ENCODE results near the gene GAMT. TPM values are rescaled to one million over a fixed set of nuclear protein-coding genes. Genes with fewer than 3 reads are reported as not detected.

GAMT gene
- total RNA-seq, 1 donor from 2014 or later = 33.9 TPM

DNA sequence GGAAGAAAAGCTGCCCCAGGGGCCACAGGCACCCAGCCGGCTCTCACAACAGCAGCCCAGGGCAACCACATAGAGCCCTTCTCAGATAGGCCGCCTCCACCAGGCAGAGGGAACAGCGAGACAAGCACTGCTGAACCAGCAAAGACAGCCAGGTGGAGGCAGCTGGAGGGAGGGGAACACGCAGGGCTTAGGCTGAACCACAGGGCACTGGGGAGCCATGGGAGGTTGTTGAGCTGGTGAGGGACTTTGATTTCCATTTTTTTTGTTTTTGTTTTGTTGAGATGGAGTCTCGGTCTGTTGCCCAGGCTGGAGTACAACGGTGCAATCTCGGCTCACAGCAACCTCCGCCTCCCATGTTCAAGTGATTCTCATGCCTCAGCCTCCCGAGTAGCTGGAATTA is 3.5 kb downstream of the GAMT start:
- Mint-ChIP-seq H3K27me3 (ENCODE audit: low read depth) (peaks cover 2% of the 10 kb centered on the region), H3K9me3 (no peaks in the 10 kb centered on the region), H3K27ac (no peak overlapping the region), H3K4me3 (ENCODE audit: low read depth) (no peak overlapping the region), H3K36me3 (ENCODE audit: low read depth) (no peaks in the 10 kb centered on the region), H3K4me1 (ENCODE audit: low read depth) (peaks cover 4% of the 10 kb centered on the region)
- DNase-seq (ENCODE audit: low spot score) = no peak
- intact Hi-C loops (cut with micrococcal nuclease) = no loop called here

DNA sequence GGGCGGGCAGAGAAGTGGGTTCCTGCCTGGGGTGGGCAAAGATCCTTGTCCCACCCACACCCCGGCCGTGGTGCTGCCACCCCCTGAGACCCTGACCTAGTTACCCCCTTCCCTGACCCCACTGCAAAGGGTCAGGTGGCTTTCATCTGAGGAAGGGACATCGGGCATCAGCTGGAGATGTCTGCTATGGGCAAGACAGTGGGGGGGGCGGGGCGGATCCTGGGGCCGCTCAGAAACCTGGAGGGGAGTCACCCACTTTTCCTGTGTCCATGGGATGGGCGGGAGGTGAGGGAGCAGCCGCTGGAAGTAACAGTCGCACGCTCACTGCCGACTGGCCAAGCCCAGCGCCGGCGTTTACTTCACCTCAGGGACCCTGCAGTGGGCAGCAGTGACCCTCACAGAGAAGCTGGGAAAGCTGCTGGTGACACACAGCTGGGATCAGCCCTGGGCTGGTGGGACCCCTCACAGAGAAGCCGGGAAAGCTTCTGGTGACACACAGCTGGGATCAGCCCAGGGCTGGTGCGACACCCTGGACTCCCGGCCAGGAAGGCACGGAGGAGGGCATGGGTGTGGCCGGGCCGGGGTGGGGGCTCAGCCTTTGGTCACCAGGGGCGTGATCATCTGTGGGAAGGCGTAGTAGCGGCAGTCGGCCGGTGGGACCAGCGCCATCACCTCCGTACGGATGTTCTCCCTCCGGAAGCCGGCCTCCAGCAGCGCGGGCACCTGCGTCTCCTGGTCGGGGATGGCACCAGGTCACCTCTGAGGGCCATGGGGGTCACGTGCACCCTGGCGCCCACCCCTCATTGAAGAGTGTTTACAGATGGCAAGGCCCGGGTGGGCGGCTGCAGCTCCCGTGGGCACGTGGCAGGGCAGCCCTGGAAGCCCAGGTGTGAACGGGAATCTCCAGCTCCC is 4.3 kb downstream of the GAMT start:
- H3K9me3 Mint-ChIP-seq = no peaks in the 10 kb centered on the region
- no peak overlapping the region for H3K27ac Mint-ChIP-seq
- H3K27me3 Mint-ChIP-seq (ENCODE audit: low read depth) = no peaks in the 10 kb centered on the region
- H3K36me3 Mint-ChIP-seq (ENCODE audit: low read depth) = peaks cover 5% of the 10 kb centered on the region
- no peaks in the 10 kb centered on the region for H3K4me1 Mint-ChIP-seq (ENCODE audit: low read depth)
- no peak overlapping the region for H3K4me3 Mint-ChIP-seq (ENCODE audit: low read depth)
- intact Hi-C loops (cut with micrococcal nuclease) = no loop called here
- DNase-seq (ENCODE audit: low spot score) = no peak

DNA sequence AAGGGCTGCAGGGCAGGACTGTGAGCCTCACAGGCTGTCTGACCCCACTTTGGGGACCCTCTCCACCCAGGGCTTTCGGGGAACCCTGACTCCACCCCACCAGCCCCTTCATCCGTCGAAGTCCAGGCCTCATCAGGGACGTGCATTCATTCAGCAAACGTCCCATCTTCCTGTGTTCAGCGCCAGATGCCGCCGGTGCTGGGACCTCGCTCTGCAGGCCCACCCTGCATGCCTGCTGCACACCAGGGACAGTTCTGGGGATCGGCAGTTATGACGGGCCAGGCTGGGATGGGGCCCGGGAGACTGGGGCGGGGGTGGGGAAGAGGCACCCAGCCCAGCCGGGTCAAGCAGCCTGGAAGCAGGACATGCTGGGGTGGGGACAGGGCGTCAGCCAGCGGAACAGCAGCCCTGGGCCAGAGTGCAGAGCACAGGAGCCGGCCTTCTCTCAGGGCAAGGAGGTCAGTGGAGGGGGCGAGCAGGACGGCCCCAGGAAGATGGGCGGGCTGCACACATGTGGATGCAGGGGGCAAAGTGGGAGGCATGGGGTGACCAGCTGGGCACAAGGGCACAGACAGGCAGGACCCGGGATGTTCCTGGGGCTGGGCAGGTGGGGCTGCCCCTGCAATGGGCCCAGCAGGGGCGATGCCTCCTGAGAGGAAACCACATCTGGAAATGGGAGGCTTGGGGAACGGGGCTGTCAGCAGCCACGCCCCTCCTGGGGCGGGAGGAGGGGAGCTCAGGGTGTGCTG is 5.1 kb downstream of the GAMT start:
- no peak for DNase-seq (ENCODE audit: low spot score)
- Mint-ChIP-seq H3K4me1 (ENCODE audit: low read depth) (no peaks in the 10 kb centered on the region), H3K4me3 (ENCODE audit: low read depth) (no peak overlapping the region), H3K9me3 (no peaks in the 10 kb centered on the region), H3K27me3 (ENCODE audit: low read depth) (no peaks in the 10 kb centered on the region), H3K27ac (no peak overlapping the region), H3K36me3 (ENCODE audit: low read depth) (peaks cover 7% of the 10 kb centered on the region)
- intact Hi-C loops (cut with micrococcal nuclease) = no loop called here

DNA sequence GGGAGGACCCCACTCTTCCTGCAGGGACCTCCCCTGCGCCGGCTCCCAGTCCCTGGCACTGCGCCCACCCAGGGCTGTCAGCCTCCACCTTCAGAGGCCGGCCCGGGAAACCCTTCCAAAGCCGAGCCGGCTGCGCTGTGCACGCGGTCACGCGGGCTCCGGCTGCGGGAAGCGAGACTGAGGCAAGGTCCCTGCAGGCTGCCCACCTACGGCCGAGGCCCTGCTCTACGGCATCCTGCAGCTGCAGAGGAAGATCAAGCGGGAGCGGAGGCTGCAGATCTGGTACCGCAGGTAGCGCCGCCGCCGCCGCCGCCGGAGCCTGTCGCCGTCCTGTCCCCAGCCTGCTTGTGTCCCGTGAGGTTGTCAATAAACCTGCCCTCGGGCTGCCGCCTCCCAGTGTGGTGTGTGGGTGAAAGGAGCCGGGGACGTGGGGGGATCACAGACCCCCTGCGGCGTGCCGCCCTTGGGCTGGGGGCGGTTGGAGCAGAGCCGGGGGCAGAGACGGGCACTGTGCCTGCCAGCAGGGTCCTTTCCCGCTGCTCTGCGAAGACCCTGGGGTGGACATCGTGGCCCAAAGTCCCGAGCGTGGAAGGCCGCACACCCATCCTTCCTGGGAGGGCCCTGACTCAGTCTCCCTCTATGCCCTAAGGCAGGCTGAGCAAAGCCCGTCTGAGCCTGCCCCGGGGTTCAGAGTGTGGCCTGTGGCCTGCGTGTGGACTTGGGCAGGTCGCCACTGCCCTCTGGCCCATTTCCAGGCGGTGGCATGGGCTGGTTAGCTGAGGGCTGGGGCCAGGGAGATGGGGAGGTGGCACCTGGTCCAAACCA is 5.9 kb downstream of the GAMT start:
- Mint-ChIP-seq H3K36me3 (ENCODE audit: low read depth) (peaks cover 13% of the 10 kb centered on the region), H3K27me3 (ENCODE audit: low read depth) (no peaks in the 10 kb centered on the region), H3K9me3 (no peaks in the 10 kb centered on the region), H3K27ac (no peak overlapping the region), H3K4me1 (ENCODE audit: low read depth) (no peaks in the 10 kb centered on the region), H3K4me3 (ENCODE audit: low read depth) (no peak overlapping the region)
- no peak for DNase-seq (ENCODE audit: low spot score)
- intact Hi-C loops (cut with micrococcal nuclease) = no loop called here

DNA sequence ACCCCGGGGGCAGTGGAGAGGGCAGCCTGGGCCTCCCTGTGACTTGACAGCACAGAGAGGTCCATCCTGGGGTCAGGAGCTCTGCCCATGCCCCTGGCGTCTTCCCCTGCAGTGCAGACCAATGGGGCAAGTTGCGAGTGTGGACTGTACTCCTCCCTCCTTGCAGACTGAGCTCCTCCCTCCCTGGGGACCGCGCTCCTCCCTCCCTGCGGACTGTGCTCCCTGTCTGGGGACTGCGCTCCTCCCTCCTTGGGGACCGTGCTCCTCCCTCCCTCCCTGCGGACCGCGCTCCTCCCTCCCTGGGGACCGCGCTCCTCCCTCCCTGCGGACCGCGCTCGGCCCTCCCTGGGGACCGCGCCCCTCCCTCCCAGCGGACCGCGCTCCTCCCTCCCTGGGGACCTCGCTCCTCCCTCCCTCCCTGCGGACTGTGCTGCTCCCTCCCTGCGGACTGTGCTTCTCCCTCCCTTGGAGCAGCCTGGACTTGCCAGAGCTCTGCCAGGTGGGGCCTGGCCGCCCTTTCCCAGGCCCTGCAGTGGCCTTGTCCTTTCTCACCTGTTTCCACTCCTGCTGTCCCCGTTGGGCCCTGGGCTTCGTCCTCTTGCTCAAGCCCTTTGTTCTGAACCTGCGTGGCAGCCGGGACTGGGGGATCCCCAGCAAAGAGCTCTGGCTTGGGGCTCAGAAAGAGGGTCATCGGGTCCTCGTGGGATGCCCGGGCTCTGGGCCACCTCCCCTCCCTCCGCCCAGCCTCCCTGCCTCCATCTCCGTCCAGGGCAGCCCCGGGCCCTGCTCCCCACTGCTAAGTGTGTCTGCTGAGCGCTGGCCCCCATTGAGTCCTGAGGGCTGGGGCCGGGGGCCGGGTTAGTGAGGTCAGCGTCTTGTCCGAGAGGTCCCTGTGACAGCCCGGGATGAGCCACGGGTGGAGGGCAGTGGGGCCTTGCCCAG is 6.8 kb downstream of the GAMT start:
- Mint-ChIP-seq H3K27me3 (ENCODE audit: low read depth) (no peaks in the 10 kb centered on the region), H3K9me3 (no peaks in the 10 kb centered on the region), H3K36me3 (ENCODE audit: low read depth) (peaks cover 20% of the 10 kb centered on the region), H3K4me1 (ENCODE audit: low read depth) (no peaks in the 10 kb centered on the region), H3K27ac (no peak overlapping the region), H3K4me3 (ENCODE audit: low read depth) (no peak overlapping the region)
- DNase-seq (ENCODE audit: low spot score) = no peak
- intact Hi-C loops (cut with micrococcal nuclease) = no loop called here

DNA sequence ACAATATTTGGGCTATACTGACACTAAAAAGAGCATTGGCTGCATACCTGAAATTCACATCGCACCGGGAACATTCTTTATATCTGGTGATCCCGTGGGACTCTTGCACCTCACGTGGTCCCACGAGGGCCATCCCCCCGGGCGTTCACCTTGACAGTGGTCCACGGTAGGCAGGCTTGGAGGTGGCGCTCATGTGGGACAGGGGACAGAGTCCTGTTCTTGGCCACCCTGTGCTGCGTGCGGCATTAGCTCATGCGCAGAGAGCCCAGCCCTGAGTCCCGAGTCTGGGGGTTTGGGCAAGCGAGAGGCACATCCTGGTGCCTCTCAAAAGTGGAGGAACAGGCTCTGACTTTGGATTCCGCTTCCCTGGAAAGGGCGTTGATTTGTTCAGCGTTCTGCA is 7.5 kb downstream of the GAMT start:
- no peak overlapping the region for H3K4me3 Mint-ChIP-seq (ENCODE audit: low read depth)
- H3K4me1 Mint-ChIP-seq (ENCODE audit: low read depth) = no peaks in the 10 kb centered on the region
- no peaks in the 10 kb centered on the region for H3K27me3 Mint-ChIP-seq (ENCODE audit: low read depth)
- DNase-seq (ENCODE audit: low spot score) = no peak
- H3K9me3 Mint-ChIP-seq = no peaks in the 10 kb centered on the region
- no peak overlapping the region for H3K27ac Mint-ChIP-seq
- peaks cover 27% of the 10 kb centered on the region for H3K36me3 Mint-ChIP-seq (ENCODE audit: low read depth)
- intact Hi-C loops (cut with micrococcal nuclease) = no loop called here

DNA sequence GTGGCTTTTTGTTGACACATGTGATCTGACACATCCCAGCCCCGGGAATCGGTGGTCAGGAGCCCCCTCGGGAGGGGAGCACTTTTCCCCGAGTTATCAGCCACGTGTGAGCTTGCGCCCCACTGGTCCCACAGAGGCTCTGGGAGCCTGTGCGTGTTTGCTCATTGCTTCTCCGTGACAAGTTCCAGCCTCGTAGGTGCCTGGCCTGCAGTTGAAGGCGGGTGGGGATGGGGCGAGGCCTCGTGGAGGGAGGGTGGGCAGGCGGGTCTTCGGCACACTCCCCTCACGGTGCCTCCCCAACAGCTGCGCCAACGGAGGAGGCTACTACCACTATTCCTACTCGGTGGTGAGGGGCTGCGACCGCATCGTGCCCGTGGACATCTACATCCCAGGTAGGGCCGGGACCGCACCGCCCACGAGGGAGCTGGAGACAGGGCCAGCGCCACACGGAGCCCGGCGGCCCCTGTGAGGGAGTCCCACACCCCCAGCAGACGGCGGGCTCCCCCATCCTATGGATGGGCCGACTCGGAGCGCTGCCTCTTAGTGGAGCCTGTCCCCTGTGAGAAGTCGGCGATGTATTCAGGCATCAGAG is 8.3 kb downstream of the GAMT start:
- H3K4me1 Mint-ChIP-seq (ENCODE audit: low read depth) = no peaks in the 10 kb centered on the region
- intact Hi-C loops (cut with micrococcal nuclease) = no loop called here
- no peaks in the 10 kb centered on the region for H3K9me3 Mint-ChIP-seq
- H3K36me3 Mint-ChIP-seq (ENCODE audit: low read depth) = peaks cover 32% of the 10 kb centered on the region
- H3K27ac Mint-ChIP-seq = no peak overlapping the region
- DNase-seq (ENCODE audit: low spot score) = no peak
- H3K4me3 Mint-ChIP-seq (ENCODE audit: low read depth) = no peak overlapping the region
- H3K27me3 Mint-ChIP-seq (ENCODE audit: low read depth) = no peaks in the 10 kb centered on the region

DNA sequence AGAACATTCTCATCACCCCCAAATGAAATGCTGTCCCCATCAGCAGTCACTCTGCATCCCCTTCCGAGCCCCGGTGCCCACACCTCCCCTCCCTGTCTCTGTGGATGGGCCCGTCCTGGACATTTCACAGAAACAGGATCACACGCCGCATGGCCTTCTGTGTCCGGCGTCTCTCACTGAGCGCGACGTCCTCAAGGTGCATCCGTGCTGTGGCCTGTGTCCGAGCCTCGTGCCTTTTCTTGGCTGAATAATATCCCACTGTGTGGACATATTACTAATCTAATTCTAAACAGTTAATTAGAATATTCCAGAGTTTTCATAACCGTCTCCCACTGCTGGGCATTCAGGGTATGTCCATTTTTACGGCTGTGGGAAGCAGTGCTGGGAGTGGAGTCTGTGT is 8.9 kb downstream of the GAMT start:
- Mint-ChIP-seq H3K9me3 (no peaks in the 10 kb centered on the region), H3K36me3 (ENCODE audit: low read depth) (peaks cover 33% of the 10 kb centered on the region), H3K27me3 (ENCODE audit: low read depth) (no peaks in the 10 kb centered on the region), H3K27ac (no peak overlapping the region), H3K4me1 (ENCODE audit: low read depth) (no peaks in the 10 kb centered on the region), H3K4me3 (ENCODE audit: low read depth) (no peak overlapping the region)
- intact Hi-C loops (cut with micrococcal nuclease) = no loop called here
- no peak for DNase-seq (ENCODE audit: low spot score)

DNA sequence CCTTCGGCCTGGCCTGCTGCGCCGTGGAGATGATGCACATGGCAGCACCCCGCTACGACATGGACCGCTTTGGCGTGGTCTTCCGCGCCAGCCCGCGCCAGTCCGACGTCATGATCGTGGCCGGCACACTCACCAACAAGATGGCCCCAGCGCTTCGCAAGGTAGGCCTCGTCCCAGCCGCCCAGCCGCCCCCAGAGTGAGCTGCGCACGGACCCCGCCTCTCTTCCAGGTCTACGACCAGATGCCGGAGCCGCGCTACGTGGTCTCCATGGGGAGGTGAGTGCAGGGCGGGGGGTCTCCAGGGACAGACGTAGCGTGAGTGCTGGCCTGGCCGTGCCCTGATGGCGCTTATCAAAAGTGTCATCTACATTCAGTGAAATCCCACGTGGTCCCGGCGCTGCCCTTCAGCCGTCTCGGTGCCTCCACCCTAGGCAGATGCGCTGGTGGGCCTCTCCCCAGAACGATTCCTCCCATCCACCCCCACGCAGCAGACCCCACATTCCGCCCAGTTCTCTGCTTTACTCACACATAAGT is 10.4 kb downstream of the GAMT start:
- peaks cover 2% of the 10 kb centered on the region for H3K4me1 Mint-ChIP-seq (ENCODE audit: low read depth)
- intact Hi-C loops (cut with micrococcal nuclease) = no loop called here
- no peak overlapping the region for H3K27ac Mint-ChIP-seq
- H3K36me3 Mint-ChIP-seq (ENCODE audit: low read depth) = peaks cover 33% of the 10 kb centered on the region
- H3K4me3 Mint-ChIP-seq (ENCODE audit: low read depth) = no peak overlapping the region
- no peaks in the 10 kb centered on the region for H3K9me3 Mint-ChIP-seq
- no peak for DNase-seq (ENCODE audit: low spot score)
- no peaks in the 10 kb centered on the region for H3K27me3 Mint-ChIP-seq (ENCODE audit: low read depth)

DNA sequence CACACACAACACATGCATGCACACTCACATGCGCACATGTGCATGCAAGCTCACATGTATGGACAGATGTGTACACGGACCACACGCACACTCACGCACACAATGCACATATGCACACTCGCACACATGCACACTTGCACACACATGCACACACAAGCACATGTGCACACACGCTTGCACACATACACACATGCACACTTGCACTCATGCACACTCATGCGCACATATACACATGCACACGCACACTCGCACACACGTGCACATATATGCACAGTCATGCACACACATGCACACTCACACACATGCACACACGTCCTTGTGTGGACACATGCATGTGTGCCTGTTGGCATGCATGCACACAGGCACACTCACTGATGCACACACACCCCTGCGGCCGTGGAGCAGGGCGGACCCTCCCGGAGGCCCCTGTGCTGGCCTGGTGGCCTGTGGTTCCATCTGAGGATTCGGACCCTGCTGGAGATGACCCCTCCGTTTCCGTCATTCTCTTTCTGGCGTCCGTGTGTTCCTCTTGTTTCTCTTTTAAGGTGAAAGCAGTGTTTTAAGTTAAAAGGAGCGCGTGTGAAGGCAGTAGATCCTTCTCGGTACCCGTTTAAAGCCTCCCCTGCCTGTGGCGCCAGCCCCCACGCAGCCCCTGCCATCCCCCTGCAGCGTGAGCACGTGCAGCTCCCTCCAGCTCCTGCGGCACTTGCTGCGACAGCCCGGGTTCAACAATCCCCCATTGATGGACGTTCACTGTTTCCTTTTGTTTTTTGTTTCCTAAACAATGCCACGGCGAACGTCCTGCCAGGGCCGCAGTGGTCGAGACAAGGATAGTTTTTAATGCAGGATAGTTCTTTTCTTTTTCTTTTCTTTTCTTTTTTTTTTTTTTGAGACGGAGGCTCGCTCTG is 12.1 kb downstream of the GAMT start:
- intact Hi-C loops (cut with micrococcal nuclease) = no loop called here

DNA sequence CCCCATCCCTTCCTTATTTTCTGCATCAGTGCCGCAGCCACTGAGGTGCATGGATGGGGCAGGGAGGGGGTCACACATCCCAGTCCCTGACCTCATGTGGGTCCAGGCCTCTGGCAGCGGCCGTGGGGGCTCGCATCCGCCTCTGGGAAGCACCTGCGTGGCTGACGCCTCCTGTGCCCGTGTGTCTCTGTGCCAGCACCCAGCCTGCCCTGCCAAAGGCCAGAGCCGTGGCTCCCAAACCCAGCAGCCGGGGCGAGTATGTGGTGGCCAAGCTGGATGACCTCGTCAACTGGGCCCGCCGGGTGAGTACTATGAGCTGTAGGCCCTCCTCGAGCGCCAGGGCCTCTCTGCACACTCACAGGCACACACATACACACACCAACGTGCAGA is 12.7 kb downstream of the GAMT start:
- Mint-ChIP-seq H3K36me3 (ENCODE audit: low read depth) (peaks cover 33% of the 10 kb centered on the region), H3K4me1 (ENCODE audit: low read depth) (peaks cover 5% of the 10 kb centered on the region), H3K4me3 (ENCODE audit: low read depth) (no peak overlapping the region), H3K27me3 (ENCODE audit: low read depth) (no peaks in the 10 kb centered on the region), H3K27ac (no peak overlapping the region), H3K9me3 (no peaks in the 10 kb centered on the region)
- intact Hi-C loops (cut with micrococcal nuclease) = no loop called here
- DNase-seq (ENCODE audit: low spot score) = no peak

More for the DNA sequence above, 12.1 kb downstream of the GAMT start:
- H3K4me1 Mint-ChIP-seq (ENCODE audit: low read depth) = peaks cover 5% of the 10 kb centered on the region
- no peaks in the 10 kb centered on the region for H3K9me3 Mint-ChIP-seq
- H3K4me3 Mint-ChIP-seq (ENCODE audit: low read depth) = no peak overlapping the region
- H3K36me3 Mint-ChIP-seq (ENCODE audit: low read depth) = peaks cover 33% of the 10 kb centered on the region
- no peak for DNase-seq (ENCODE audit: low spot score)
- H3K27me3 Mint-ChIP-seq (ENCODE audit: low read depth) = no peaks in the 10 kb centered on the region
- H3K27ac Mint-ChIP-seq = no peak overlapping the region

Data from activated T-helper 2 cell treated with anti-CD3 and anti-CD28 coated beads, Interferon-gamma antibody, Interleukin-2, Interleukin-4, amounts not matched to agents 10 μg/mL and 5 μg/mL and 100 μg/mL, durations not matched to agents 14 hours and 24 hours and 36 hours (primary cell).